Transverse colon (tissue), 4 donors: ENCODE measurements around the gene MBP.

ENCODE experiments used
- EP300 ChIP-seq: sonication (generic); formaldehyde crosslinking; IDR thresholded peaks from one replicate; pipeline ENCODE4 v1.6.1; 2017; ENCODE audit warnings: antibody characterized with exemption, low read depth
- POLR2A ChIP-seq: fragments of 450-650 bp; IDR thresholded peaks from one replicate; pipeline ENCODE4 v1.6.1; 2016; ENCODE audit warnings: antibody characterized with exemption, mild to moderate bottlenecking, moderate library complexity
- POLR2AphosphoS5 ChIP-seq, 3 donors: sonication (generic); formaldehyde crosslinking; IDR thresholded peaks; one replicate each; pipeline ENCODE4 v1.6.1; 2016; ENCODE audit warnings: antibody characterized with exemption in 3 of 3
- TF ChIP-seq, protein P1 (sequence below), 5 experiments: fragments of 200-600 bp in 3 of 5; fragments of 450-650 bp in 2 of 5; sonication (generic) in 3 of 5; IDR thresholded peaks; 1 replicate in 2 of 5; 2 replicates in 3 of 5; pipeline ENCODE4 v1.5.1; 2016 to 2017; ENCODE audit warnings: antibody characterized with exemption in 5 of 5, inconsistent platforms in 3 of 5, mild to moderate bottlenecking in 2 of 5, moderate library complexity in 1 of 5

- TF ChIP-seq, protein P1, sequence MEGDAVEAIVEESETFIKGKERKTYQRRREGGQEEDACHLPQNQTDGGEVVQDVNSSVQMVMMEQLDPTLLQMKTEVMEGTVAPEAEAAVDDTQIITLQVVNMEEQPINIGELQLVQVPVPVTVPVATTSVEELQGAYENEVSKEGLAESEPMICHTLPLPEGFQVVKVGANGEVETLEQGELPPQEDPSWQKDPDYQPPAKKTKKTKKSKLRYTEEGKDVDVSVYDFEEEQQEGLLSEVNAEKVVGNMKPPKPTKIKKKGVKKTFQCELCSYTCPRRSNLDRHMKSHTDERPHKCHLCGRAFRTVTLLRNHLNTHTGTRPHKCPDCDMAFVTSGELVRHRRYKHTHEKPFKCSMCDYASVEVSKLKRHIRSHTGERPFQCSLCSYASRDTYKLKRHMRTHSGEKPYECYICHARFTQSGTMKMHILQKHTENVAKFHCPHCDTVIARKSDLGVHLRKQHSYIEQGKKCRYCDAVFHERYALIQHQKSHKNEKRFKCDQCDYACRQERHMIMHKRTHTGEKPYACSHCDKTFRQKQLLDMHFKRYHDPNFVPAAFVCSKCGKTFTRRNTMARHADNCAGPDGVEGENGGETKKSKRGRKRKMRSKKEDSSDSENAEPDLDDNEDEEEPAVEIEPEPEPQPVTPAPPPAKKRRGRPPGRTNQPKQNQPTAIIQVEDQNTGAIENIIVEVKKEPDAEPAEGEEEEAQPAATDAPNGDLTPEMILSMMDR (IDR thresholded peaks at IDR 0.05): no peak
- TF ChIP-seq POLR2AphosphoS5 (IDR thresholded peaks at IDR 0.05): no peak
- TF ChIP-seq EP300: no peak
- TF ChIP-seq POLR2A: no peak
Observed at GRCh38 chr18:77100751-77101355, 31.7 kb downstream of the MBP start.
